ENCODE results near the gene TBX1.

DNA sequence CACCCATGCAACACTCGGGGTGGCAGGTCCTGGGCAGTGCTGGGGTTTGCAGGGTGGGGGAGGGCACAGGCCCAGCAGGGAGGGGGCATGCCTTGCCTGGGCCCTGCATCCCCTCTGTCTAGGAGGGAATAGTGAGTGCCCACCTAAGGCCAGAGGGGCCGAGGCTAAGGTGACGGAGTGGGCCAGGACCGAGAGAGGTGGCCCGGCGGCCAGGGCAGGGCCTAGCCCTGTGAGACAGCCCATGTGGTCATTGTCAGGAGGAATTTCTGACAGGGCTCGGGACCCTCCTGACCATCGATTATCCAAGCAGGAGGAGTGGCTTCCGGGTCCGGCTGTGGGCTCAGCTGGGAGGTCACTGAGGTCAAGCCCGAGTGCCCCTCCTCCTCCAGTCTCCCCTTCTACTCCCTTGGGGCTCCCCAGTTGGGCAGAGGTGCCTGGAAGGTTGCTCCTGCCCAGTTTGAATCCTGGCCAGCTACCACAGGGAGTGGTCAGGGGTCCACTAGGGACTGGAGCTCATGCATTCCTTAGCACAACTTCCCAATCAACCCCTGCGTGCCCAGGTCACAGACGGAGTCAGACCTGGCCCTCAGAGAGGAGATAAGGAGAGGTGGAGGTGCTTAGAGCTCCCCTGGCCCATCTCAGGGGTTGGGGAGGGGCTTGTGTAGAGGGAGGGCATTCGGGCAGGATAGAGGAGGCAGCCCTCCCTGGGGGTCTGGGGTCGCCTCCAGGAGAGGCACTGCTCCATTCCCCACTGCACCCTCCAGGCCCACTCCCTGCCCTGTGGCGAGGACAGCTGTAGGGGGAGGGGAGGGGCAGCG lies 22.5 kb upstream of the TBX1 start:
- TF ChIP-seq CTCF (IDR thresholded peaks at IDR 0.05; ENCODE audit: poor library complexity, severe bottlenecking): no peak
- no peak for TF ChIP-seq EP300 (conservative IDR thresholded peaks at IDR 0.05; ENCODE audit: poor library complexity, severe bottlenecking)
- no peak for TF ChIP-seq POLR2AphosphoS5 (IDR thresholded peaks at IDR 0.05)
- TF ChIP-seq SMC3 (conservative IDR thresholded peaks at IDR 0.05; ENCODE audit: poor library complexity): no peak
- TF ChIP-seq TAF1 (IDR thresholded peaks at IDR 0.05; ENCODE audit: low read depth): no peak
- TF ChIP-seq REST (IDR thresholded peaks at IDR 0.05; ENCODE audit: borderline replicate concordance): no peak
- no peak for TF ChIP-seq RAD21 (conservative IDR thresholded peaks at IDR 0.05)
- TF ChIP-seq EZH2 (IDR thresholded peaks at IDR 0.05; ENCODE audit: borderline replicate concordance, insufficient read depth, low read length, poor library complexity, severe bottlenecking): no peak
- TF ChIP-seq MXI1 (conservative IDR thresholded peaks at IDR 0.05; ENCODE audit: poor library complexity, severe bottlenecking): no peak

Data from neural cell (in vitro differentiated cells).